ENCODE measurements around the gene PTPN6. TPM values are rescaled to one million over a fixed set of nuclear protein-coding genes. Genes with fewer than 3 reads are reported as not detected.

PTPN6 gene
- total RNA-seq, 2 experiments from 2014 or later = 79.0 to 83.5 TPM

DNA sequence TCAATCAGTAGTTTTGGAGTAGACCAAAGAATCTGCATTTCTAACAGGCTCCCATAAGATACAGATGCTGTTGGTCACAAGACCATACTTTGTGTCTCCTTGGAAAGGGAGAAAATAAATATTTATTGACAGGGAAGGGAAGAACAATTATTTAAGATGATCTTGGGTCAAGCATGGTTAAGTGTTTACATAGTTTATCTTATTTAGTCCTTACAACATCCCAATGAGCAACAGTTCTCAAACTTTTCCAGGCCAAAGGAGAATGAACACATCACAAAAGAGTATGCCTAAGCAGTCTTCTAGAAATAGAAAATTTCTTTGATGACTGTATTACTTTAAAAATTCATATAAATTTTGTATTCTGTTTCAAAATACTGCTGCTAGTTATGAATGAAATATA is 58.4 kb downstream of the PTPN6 start:
- intact Hi-C loops (cut with DNase I, micrococcal nuclease) = no loop called here
- POLR2A ChIA-PET = no interaction called here
- Mint-ChIP-seq H3K36me3 (ENCODE audit: low read depth) (peaks cover 55% of the 10 kb centered on the region), H3K4me3 (no peak overlapping the region), H3K27ac (no peak overlapping the region), H3K9me3 (no peaks in the 10 kb centered on the region), H3K27me3 (no peaks in the 10 kb centered on the region), H3K4me1 (ENCODE audit: low read depth) (peaks cover 16% of the 10 kb centered on the region)
- ATAC-seq (ENCODE audit: poor library complexity) (no peak), DNase-seq (no peak)
- no peaks in the 10 kb centered on the region for H3K9me3 ChIP-seq (ENCODE audit: control insufficient read depth in 1 of 2, insufficient read depth in 1 of 2, low read length in 2 of 2)
- no peak overlapping the region for H3K4me3 ChIP-seq (ENCODE audit: low read length)
- no peaks in the 10 kb centered on the region for H3K4me1 ChIP-seq (ENCODE audit: insufficient read depth, low read length)
- TF ChIP-seq, protein P1, sequence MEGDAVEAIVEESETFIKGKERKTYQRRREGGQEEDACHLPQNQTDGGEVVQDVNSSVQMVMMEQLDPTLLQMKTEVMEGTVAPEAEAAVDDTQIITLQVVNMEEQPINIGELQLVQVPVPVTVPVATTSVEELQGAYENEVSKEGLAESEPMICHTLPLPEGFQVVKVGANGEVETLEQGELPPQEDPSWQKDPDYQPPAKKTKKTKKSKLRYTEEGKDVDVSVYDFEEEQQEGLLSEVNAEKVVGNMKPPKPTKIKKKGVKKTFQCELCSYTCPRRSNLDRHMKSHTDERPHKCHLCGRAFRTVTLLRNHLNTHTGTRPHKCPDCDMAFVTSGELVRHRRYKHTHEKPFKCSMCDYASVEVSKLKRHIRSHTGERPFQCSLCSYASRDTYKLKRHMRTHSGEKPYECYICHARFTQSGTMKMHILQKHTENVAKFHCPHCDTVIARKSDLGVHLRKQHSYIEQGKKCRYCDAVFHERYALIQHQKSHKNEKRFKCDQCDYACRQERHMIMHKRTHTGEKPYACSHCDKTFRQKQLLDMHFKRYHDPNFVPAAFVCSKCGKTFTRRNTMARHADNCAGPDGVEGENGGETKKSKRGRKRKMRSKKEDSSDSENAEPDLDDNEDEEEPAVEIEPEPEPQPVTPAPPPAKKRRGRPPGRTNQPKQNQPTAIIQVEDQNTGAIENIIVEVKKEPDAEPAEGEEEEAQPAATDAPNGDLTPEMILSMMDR (IDR thresholded peaks at IDR 0.05) = no peak
- H3K27me3 ChIP-seq (ENCODE audit: control insufficient read depth in 1 of 2, insufficient read depth in 2 of 2, low read length in 2 of 2) = no peaks in the 10 kb centered on the region
- CTCF ChIA-PET = interaction anchor here (1.3 kb wide), 1 partner anchor 127 kb away, joined by 3 read pairs; no protein-coding TSS in a partner anchor
- peaks cover 13% of the 10 kb centered on the region for H3K36me3 ChIP-seq (ENCODE audit: insufficient read depth, low read length)
- no peak overlapping the region for H3K27ac ChIP-seq (ENCODE audit: low read depth in 1 of 2, low read length in 2 of 2)

Small RNA genes lying within 50 kb of the gene (microRNA-seq; reads per million reads assigned to microRNA genes)
- 117 reads per million, percentile 67 among the genes with 10 or more reads in this experiment for gene MIR141 (ENCODE audit: borderline microRNAs expressed, borderline replicate concordance)
- gene MIR200C (ENCODE audit: borderline microRNAs expressed, borderline replicate concordance) = 354 reads per million, percentile 78 among the genes with 10 or more reads in this experiment

Other genes starting within 250 kb of the PTPN6 start
- gene COPS7A, start 227.3 kb upstream of the PTPN6 start, total RNA-seq = 1 to 10 TPM; 9.4 to 9.6 TPM
- gene MLF2, start 198.2 kb upstream of the PTPN6 start, total RNA-seq = 100 to 1,000 TPM; 114 to 121 TPM
- gene PTMS, start 185.0 kb upstream of the PTPN6 start, total RNA-seq = 1 to 10 TPM; 1.5 to 1.9 TPM
- gene LAG3, start 178.8 kb upstream of the PTPN6 start, total RNA-seq = 1 to 10 TPM in 1 of 2 experiments, under 1 TPM in 1; 0.82 to 1.4 TPM
- gene CD4, start 161.8 kb upstream of the PTPN6 start, total RNA-seq = 100 to 1,000 TPM; 134 to 136 TPM
- gene GPR162, start 129.5 kb upstream of the PTPN6 start, total RNA-seq = not detected
- gene P3H3, start 122.9 kb upstream of the PTPN6 start, total RNA-seq = 1 to 10 TPM; 2.5 to 4.1 TPM
- gene GNB3, start 110.4 kb upstream of the PTPN6 start, total RNA-seq = under 1 TPM; 0.75 to 0.85 TPM
- gene CDCA3, start 100.1 kb upstream of the PTPN6 start, total RNA-seq = under 1 TPM; 0.80 to 0.89 TPM
- gene USP5, start 99.2 kb upstream of the PTPN6 start, total RNA-seq = 10 to 100 TPM; 31.8 to 33.4 TPM
- 10 to 100 TPM; 46.8 to 48.7 TPM for gene TPI1, start 83.8 kb upstream of the PTPN6 start, total RNA-seq
- gene SPSB2, start 78.1 kb upstream of the PTPN6 start, total RNA-seq = 1 to 10 TPM; 3.2 to 3.3 TPM
- gene LRRC23, start 46.5 kb upstream of the PTPN6 start, total RNA-seq = 1 to 10 TPM; 3.2 to 4.7 TPM
- gene ENO2, start 36.8 kb upstream of the PTPN6 start, total RNA-seq = 100 to 1,000 TPM in 1 of 2 experiments, 10 to 100 TPM in 1; 85.6 to 103 TPM
- gene ATN1, start 23.4 kb upstream of the PTPN6 start, total RNA-seq = 10 to 100 TPM; 28.7 to 29.6 TPM
- not detected for gene RNU7-1, start 7.5 kb upstream of the PTPN6 start, total RNA-seq
- gene C12orf57, start 7.3 kb upstream of the PTPN6 start, total RNA-seq = 100 to 1,000 TPM; 305 to 311 TPM
- gene PHB2, start 19.3 kb downstream of the PTPN6 start, total RNA-seq = 100 to 1,000 TPM; 138 to 147 TPM
- gene EMG1, start 19.6 kb downstream of the PTPN6 start, total RNA-seq = 10 to 100 TPM; 33.9 to 34.8 TPM
- gene LPCAT3, start 67.1 kb downstream of the PTPN6 start, total RNA-seq = 10 to 100 TPM; 11.8 to 14.8 TPM
- 1 to 10 TPM; 3.8 to 4.6 TPM for gene C1S, start 109.4 kb downstream of the PTPN6 start, total RNA-seq
- 1 to 10 TPM; 3.1 to 4.0 TPM for gene C1R, start 141.1 kb downstream of the PTPN6 start, total RNA-seq
- gene C1RL, start 157.9 kb downstream of the PTPN6 start, total RNA-seq = 10 to 100 TPM; 12.2 to 14.1 TPM
- gene RBP5, start 177.5 kb downstream of the PTPN6 start, total RNA-seq = not detected
- 10 to 100 TPM; 29.1 to 33.9 TPM for gene CLSTN3, start 179.0 kb downstream of the PTPN6 start, total RNA-seq
- gene PEX5, start 238.3 kb downstream of the PTPN6 start, total RNA-seq = 10 to 100 TPM; 22.9 TPM

Data from CD4-positive, alpha-beta T cell (primary cell).